ENCODE data around the gene TP53BP2. TPM values are rescaled to one million over a fixed set of nuclear protein-coding genes. Genes with fewer than 3 reads are reported as not detected.

The TP53BP2 gene
- total RNA-seq, 1 donor from 2014 or later, result 59.2 TPM

DNA sequence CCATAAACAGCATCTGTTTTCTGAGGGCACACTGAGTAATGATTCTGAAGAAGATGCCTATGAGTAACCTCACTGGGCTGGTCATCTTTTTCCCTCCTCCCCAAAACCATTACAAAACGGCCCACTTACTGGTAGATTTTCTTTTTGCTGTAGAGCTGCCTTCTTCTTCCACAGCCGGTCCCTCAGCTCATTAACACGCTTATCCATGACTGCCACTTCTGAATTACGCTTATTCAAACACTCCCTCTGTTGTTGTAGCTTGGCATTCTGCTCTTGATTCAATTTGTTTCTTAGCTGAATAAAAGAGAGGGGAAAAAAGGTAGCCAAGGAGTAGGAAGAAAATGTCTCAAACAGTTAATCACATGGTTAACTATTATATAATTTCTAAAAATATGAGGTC, 43.1 kb downstream of the TP53BP2 start:
- peaks cover 45% of the 10 kb centered on the region for H3K36me3 Mint-ChIP-seq (ENCODE audit: insufficient read depth)
- DNase-seq (ENCODE audit: low spot score, unreplicated experiment), result no peak
- no peaks in the 10 kb centered on the region for H3K4me1 Mint-ChIP-seq (ENCODE audit: low read depth)
- no peak overlapping the region for H3K27ac Mint-ChIP-seq
- H3K4me3 Mint-ChIP-seq (ENCODE audit: low read depth), result no peak overlapping the region
- no peaks in the 10 kb centered on the region for H3K27me3 Mint-ChIP-seq
- TF ChIP-seq, protein P1, sequence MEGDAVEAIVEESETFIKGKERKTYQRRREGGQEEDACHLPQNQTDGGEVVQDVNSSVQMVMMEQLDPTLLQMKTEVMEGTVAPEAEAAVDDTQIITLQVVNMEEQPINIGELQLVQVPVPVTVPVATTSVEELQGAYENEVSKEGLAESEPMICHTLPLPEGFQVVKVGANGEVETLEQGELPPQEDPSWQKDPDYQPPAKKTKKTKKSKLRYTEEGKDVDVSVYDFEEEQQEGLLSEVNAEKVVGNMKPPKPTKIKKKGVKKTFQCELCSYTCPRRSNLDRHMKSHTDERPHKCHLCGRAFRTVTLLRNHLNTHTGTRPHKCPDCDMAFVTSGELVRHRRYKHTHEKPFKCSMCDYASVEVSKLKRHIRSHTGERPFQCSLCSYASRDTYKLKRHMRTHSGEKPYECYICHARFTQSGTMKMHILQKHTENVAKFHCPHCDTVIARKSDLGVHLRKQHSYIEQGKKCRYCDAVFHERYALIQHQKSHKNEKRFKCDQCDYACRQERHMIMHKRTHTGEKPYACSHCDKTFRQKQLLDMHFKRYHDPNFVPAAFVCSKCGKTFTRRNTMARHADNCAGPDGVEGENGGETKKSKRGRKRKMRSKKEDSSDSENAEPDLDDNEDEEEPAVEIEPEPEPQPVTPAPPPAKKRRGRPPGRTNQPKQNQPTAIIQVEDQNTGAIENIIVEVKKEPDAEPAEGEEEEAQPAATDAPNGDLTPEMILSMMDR (IDR thresholded peaks at IDR 0.05; ENCODE audit: unreplicated experiment), result no peak
- H3K9me3 Mint-ChIP-seq (ENCODE audit: low read depth), result peaks cover 4% of the 10 kb centered on the region

DNA sequence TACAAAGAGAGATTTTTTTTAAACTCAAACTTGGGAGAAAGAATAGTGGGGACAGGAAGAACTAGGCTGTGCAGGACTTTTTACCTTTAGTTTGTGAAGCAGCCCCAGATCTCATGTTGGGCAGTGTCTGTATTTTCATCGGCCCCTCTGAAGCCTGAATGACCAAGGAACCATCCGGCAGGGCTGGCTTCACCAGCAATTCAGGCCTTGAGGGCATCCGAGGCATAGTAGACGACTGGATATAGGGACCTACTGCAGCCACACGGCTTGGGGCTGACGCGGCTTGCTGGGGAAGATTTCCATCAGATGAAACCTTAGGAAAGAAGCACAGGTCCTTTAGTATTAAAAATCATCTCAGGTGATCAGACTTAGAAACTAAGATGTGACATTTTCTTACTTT, 43.7 kb downstream of the TP53BP2 start:
- DNase-seq (ENCODE audit: low spot score, unreplicated experiment), result no peak
- no peak overlapping the region for H3K27ac Mint-ChIP-seq
- H3K27me3 Mint-ChIP-seq, result no peaks in the 10 kb centered on the region
- peaks cover 41% of the 10 kb centered on the region for H3K36me3 Mint-ChIP-seq (ENCODE audit: insufficient read depth)
- TF ChIP-seq, protein P1 (IDR thresholded peaks at IDR 0.05; ENCODE audit: unreplicated experiment), result no peak
- H3K4me1 Mint-ChIP-seq (ENCODE audit: low read depth), result no peaks in the 10 kb centered on the region
- H3K9me3 Mint-ChIP-seq (ENCODE audit: low read depth), result no peaks in the 10 kb centered on the region
- H3K4me3 Mint-ChIP-seq (ENCODE audit: low read depth), result no peak overlapping the region

DNA sequence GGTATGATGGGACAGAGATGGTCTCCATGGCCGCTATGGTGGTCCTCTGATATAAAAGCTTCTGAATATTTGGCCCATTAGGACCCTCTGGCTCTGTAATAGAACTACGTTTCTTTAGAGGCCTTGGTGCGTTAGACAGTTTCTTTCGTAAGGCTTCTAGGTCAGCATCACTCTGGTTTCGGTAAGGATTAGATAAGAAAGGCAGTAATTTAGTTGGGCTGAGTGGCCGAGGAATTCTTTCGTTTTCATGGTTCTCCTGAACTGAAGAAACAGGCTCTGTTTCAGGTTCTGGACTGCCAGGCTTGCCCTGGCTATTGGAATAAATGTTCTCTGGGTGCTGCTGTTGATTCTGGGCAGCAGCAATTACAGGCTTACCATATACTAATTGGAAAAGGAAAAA, 49.5 kb downstream of the TP53BP2 start:
- no peak for DNase-seq (ENCODE audit: low spot score, unreplicated experiment)
- Mint-ChIP-seq H3K4me3 (ENCODE audit: low read depth) (no peak overlapping the region), H3K27ac (no peak overlapping the region), H3K9me3 (ENCODE audit: low read depth) (no peaks in the 10 kb centered on the region), H3K36me3 (ENCODE audit: insufficient read depth) (peaks cover 42% of the 10 kb centered on the region), H3K27me3 (no peaks in the 10 kb centered on the region), H3K4me1 (ENCODE audit: low read depth) (peaks cover 7% of the 10 kb centered on the region)
- TF ChIP-seq, protein P1 (IDR thresholded peaks at IDR 0.05; ENCODE audit: unreplicated experiment), result no peak

DNA sequence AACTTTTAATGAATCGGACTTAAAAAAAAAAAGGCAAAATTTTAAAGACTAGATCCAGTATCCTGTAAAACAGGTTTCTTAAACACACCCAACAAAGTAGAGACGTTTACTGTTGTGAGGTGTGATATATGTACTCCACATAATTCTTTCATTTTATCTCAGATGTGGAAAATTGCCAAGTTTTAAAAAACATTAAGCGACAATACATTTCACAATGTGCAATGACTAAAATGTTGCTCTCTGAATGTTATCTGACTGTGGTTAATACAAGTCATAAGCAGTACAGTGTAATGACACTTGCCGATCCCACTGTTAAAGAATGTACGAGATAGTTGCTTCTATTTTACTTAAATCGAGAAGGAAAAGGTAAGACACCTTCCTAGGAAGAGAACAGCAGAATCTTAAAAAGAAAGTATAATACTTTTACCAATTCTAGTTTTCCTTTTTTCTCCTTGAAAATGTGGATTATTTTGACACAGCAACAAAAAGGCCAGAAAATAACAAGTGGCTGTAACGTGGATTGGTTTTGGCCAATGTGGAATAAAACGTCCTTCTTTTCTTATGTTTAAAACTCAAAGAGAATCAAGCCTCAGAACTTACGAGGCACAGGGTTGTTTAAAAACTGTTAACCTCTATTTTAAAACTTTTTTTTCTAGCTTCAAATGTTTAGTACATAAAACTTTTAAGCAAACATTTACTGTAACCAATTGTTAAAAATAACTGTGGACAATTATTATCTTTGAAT, 51.4 kb downstream of the TP53BP2 start:
- TF ChIP-seq, protein P1 (IDR thresholded peaks at IDR 0.05; ENCODE audit: unreplicated experiment), result no peak
- no peak overlapping the region for H3K4me3 Mint-ChIP-seq (ENCODE audit: low read depth)
- H3K27me3 Mint-ChIP-seq, result no peaks in the 10 kb centered on the region
- no peaks in the 10 kb centered on the region for H3K9me3 Mint-ChIP-seq (ENCODE audit: low read depth)
- DNase-seq (ENCODE audit: low spot score, unreplicated experiment), result no peak
- peak overlapping the region; percentile 64 for H3K27ac Mint-ChIP-seq
- H3K36me3 Mint-ChIP-seq (ENCODE audit: insufficient read depth), result peaks cover 35% of the 10 kb centered on the region
- peaks cover 8% of the 10 kb centered on the region for H3K4me1 Mint-ChIP-seq (ENCODE audit: low read depth)

DNA sequence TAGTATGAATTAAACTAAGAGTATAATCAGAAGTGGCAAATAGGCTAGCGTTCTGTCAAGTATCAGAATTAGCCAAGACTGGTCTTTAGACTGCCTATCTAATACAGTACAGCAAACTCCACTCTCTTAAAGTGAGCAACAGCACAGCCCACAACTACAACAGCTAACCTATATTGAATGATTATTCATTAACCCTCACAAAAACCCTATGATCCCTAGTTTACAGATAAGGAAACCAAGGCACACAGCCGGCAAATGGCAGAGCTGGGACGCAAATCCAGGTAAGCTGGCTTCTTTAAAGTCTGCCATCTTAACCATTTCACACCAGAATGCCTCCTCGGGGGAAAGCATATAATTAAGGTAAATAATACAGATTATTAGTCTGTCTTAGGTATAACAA, 52.0 kb downstream of the TP53BP2 start:
- no peaks in the 10 kb centered on the region for H3K27me3 Mint-ChIP-seq
- no peak for DNase-seq (ENCODE audit: low spot score, unreplicated experiment)
- H3K36me3 Mint-ChIP-seq (ENCODE audit: insufficient read depth), result peaks cover 33% of the 10 kb centered on the region
- no peaks in the 10 kb centered on the region for H3K9me3 Mint-ChIP-seq (ENCODE audit: low read depth)
- peaks cover 13% of the 10 kb centered on the region for H3K4me1 Mint-ChIP-seq (ENCODE audit: low read depth)
- H3K4me3 Mint-ChIP-seq (ENCODE audit: low read depth), result no peak overlapping the region
- TF ChIP-seq, protein P1 (IDR thresholded peaks at IDR 0.05; ENCODE audit: unreplicated experiment), result no peak
- H3K27ac Mint-ChIP-seq, result peak overlapping the region; percentile 37

Measured in progenitor cell of endocrine pancreas (in vitro differentiated cells).